T-helper 2 cell (primary cell): ENCODE data around the gene NDUFS1.
"Not testable (repeated sequence)": the region's sequence is repeated elsewhere in the genome, so short reads cannot be mapped to it uniquely, and the experiment has no call there.

Source experiments
- DNase-seq, 5 experiments: peaks; one replicate each; pipeline versions ENCODE4 v3.0.0 to v3.0.0-alpha.2; 2012 to 2022

Gene NDUFS1

DNA sequence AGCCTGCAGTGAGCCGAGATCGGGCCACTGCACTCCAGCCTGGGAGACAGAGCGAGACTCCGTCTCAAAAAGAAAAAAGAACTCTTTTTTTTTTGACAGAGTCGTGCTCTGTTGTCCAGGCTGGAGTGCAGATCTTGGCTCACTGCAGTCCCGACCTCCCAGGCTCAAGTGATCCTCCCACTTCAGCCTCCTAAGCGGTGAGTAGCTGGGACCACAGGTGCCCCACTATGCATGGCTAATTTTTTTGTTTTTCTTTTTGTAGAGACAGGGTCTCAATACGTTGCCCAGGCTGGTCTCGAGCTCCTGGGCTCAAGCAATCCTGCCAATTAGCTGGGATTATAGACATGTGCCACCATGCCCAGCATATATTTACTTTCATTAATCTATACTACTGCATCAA is 60.8 kb downstream of the NDUFS1 start:
- DNase-seq, result no peak

DNA sequence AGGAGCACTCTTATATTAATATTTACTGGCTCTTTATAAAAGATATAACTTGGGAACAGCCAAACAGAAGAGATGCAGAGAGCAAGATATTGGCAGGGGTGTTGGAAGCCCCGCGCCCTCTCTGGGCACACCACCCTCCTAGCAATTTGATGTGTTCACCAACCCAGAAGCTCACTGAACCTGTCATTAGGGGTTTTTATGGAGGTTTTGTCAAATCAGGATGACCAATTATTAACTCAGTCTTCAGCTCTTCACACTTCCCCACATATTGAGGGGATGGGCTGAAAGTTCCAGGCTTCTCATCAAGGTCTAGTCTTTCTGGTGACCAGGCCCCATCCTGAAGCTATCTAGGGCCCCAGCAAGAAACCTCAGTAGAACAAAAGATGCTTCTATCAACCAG is 62.4 kb downstream of the NDUFS1 start:
- no peak for DNase-seq

DNA sequence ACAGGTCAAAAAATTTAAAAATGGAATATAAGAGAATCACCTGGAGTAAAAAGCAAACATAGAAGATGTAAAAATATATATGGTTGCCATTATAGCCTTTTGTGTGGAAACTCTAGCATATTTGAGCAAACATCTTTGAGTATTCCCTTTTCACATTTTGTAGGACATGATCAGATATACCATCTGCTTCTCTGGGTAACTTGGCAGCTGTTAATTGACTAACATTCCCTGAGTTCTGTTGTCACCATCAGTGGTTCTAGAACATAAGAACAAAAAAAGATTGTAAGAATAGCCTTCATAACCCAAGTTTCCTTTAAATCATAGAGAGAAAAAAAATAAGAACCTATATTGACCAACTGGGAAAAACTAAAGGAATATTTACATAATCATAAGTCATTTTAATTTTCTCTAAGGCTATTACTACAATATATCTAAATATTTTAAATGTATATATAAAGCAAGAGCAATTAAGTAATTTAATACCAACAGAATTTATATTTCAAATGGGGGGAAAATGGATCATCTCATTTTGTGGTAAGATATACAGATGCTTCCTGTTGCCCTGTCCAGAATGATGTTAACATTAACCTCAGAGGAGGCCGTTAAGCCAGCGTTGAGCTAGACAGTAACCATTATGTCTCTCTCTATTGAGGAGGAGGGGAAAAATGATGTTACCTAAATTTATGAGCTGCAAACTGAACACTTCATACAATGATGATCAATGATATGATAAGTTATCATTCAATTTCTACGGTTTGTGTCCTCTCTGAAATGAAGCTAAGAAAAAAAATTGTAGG is 63.5 kb downstream of the NDUFS1 start:
- DNase-seq, result no peak

DNA sequence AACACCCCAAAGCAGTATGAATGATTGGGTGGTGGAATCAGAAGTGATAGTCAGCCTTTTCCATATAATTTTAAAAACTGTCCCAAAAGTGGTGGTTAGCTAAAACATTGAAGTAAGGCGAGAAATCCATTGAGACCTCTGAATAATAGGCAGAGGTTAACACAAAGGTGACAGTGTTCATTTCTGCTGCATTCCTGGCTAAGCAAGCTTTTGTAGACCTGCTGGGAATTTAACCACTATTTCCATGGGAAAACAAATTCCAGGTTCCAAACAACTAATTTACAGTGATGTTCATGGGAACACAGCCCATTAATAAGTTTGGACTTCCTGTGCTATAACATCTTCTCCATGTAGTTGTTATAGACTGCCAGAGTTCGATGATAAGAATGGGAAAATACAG is 66.9 kb downstream of the NDUFS1 start:
- no peak for DNase-seq

DNA sequence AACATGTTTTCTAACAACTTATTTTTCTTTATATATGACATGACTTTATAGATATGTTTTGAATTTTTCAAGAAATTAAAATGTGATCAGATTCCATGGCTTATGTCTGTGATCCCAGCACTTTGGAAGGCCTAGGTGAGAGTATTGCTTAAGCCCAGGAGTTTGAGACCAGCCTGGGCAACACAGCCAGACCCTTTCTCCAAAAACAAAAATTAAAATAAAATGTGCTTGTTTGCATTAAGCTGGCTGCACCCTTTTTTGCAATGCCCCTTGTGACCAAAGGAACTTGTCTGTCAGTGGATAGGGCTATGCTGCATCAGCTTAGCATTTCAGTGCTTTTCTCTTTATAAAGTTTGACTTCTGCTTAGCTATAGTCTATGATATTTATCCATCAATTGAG is 71.0 kb downstream of the NDUFS1 start:
- DNase-seq, result no peak

DNA sequence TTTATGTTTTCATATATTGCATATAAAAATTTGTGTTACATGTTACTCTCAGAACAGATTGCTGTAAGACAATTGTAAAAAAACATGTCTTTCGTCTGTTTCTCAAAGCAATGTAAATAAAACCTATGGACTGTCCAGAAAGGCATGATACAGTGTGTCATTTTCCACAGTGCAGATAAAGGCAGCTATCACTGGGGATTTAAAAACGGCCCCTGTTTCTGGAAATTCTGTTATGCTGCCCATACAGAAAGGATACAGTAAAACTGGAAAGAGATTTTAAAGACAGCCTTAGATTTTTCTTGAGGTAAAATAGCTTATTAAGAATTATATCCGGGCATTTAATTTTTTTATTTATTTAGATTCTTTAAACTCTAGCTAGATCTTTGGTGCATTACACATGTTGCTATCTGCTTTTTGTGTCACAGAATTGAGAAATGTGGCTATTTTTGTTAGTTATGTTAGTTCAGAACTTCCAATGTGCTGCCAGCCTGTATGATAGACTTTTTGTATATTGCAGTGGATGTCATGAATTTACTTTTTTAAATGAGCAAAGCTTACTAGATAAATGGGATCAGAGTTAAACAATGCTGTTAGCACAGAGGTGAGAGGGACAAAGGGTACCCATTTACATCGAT is 72.4 kb downstream of the NDUFS1 start:
- DNase-seq, result peak in 1 of 5 experiments; percentile 24

DNA sequence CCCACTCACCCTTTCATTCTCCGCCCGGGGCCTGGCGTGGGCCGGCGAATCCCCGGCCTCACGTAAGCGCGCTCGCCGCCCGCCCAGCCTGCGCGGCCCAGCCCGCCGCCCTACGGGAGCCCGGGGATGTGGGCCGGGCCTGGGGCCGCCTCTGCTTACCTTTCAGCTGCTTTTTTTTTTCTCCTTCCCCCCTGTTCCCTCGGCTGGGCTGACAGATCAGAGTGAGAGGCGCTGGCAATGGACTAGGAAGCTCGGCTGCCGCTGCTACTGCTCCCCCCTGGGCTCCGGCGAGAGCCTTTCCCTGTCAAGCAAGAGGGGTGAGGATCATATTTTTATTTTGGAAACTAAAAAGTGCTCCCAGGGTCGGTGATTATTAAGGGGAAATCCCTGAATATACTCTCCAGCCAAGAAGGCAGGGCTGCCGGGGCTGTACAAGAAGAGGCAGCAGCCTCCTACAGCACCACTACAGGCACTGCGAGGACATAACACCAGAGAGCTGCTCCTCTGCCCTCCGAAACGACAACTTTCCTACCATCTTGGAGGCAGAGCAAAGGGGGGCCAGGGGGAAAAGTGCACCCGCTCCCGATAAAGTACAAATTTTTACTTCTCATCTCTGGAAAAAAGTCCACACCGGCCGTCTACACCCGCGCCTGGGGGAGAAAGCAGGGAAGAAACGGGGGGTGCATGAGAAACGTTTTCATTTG is 73.3 kb downstream of the NDUFS1 start, which contains the start of gene INO80D:
TSS of gene INO80D (minus strand) at position 433 of the 704 bp plus-strand sequence. CDS start 23,158 bp downstream, outside the sequence.
- peak; percentile 55 to 94 (median 73) for DNase-seq

DNA sequence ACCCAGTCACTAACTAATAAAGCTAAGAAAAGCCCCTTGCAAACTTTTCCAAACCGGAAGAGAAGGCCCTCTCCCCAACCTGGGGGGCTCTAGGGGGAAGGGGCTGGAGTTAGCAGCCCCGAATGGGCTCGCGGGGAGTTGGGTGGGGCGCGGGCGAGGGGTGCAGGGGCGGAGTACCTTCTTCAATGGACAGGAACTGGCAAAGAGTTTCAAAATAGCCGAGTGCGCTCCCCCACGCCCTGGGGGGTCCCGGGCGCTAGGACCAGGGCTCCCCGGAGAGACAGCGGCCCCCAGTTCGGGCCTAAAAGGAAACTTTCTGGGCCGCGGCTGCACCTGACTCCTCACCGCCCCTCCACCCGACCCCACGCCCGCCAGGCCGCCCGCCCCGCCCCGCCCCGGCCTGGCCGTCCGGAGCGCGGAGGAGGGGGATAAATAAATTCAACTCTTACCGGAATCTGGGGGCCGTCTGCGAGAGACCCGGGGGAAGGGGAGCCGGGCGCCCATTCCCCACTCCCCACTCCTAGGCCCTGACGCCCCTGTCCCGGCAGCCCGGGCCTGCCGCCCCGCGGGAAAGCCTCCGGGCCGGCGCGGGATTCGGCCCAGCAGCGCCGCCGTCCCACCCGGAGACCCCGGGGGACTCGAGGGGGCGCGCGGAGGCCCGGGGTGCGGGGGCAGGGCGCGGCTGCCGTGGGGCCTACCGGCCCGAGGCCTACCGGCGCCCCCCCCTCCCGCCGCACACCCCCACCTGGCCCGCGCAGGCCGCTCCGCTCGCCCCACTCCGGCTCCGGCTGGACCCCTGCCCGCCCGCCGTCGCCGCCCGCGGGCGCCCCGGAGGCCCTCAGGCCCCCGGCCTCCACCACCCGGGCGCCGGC is 74.1 kb downstream of the NDUFS1 start:
- peak; percentile 27 to 62 (median 39) for DNase-seq

DNA sequence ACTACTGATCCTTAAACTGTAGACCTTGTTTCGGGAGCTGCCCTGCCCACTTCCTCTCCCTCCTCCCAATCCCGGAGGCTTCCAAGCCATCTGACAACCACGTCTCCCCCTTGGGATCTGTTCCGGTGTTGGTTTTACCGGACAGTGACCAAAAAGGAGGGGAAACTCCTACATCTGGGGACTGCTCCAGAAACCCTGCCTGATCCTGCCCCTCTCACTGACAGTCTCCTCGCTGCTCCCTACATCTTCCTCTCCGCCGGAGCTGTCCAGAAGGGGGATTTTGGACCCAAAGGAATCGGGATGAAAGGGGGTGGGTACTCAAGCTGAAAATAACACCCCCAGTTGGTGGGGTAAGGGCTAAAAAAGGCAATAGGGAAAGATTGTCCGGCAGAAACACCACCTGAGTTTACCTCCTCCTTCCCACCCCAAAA is 74.8 kb downstream of the NDUFS1 start:
- DNase-seq, result peak in 1 of 5 experiments; percentile 44

DNA sequence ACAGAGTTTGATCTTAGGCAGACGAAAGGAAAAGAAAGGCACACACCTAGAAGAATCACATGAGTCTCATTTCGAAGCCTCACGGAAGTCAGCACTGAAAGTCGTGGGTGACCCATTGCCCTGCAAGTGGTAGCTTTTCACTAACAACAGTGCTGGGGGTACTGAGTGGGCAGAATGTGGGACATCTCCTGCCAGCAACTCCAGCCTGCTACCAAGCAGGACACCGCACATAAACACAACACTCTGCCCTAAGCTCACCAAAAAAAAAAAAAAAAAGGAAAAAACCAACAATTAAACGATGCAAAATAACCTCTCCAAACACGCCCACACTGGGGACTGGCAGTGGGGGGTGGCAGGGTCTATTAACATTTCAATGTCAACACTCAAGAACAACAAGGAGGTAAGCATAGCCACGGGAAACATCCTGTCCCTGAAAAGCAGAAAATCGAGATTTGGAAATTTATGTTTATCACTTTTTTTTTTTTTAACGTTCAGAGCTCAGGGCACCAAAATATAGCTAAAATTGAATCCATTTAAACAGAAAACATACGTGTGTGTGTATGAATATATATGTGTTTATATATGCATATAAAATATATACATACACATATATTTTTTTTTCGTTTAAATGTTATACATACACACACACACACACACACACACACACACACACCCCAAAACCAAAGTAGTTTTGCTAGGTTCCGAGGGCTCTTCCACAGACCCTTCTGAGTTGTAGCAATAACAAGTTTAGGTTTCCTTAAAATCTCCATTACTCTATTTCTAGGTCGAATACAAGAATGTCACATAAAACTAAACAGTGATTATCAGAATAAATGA is 75.4 kb downstream of the NDUFS1 start:
- peak in 2 of 5 experiments; percentile 2 to 66 for DNase-seq

DNA sequence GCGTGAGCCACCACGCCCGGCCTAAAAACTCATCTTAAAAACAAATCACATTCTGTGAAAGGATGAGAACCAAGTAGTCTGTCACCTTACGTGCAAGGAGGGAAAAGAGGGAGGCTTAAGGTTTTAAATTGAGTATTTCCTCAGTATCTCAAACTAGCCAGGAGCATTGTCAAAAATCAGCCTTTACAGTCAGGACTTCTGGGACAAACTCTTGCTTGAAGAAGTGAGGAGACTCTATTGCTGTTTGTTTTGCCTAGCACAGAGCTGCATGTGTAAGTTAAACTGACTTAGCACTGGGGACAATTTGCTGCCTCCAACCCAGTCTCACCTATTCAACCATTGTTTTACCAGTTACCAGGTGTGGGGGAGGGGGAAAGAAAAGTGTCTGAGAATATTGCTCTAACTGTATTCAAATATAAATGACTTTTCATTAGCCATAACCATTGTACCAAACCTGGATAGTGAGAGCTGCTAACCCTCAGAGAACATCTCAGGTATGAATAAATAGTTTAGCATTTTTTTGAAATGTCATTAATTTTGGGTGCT is 76.9 kb downstream of the NDUFS1 start:
- no peak for DNase-seq

DNA sequence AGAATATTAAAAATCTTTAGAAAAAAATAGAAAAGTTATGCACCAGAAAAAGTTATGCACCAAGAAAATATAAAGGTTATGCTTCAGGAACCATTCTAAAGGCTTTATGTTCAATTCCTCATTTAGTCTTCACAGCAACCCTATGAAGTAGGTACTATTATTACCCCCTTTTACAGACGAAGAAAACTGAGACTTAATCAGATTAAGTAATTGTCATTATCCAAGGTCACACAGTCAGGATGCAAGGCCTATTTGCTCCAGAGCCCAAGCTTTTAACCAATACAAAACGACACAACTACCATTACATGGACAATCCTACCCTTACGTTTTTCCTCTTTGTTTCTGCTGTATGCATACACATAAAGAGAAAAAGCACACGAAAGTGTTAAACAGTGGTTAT is 78.3 kb downstream of the NDUFS1 start:
- DNase-seq, result no peak

DNA sequence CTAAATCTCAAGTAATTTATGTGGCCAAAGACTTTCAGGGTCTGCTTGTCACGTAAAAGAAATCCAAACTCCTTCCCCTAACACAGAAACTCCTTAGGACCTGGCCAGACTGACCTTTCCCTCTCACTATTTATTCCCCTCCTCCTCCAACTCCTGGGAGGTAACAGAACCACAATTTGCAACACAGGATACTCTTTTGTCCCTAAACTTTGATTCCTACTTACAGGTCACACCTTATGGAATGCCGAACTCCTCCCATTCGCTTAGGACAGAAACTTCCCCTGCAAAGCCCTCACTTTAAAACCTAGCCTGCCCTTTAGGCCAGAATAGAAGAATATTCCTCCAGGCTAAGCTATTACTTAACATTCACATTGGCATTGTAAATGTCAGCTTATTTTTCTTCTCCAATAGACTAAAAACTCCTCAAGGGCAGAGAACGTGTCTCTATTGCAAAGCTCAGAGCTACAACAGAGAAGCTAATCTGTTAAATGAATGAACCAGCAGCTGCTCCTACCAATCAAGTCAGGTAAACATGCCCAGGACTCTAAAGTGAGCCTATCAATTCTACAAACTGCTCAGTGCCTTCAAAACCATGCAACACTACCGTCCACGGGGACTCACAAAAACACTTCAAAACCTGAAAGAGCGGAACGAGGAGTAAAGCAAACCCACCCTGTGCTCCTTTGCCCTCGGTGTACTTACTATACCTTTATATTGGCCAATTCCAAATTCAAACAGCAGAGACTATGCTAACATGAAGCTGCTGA is 79.4 kb downstream of the NDUFS1 start:
- no peak for DNase-seq

DNA sequence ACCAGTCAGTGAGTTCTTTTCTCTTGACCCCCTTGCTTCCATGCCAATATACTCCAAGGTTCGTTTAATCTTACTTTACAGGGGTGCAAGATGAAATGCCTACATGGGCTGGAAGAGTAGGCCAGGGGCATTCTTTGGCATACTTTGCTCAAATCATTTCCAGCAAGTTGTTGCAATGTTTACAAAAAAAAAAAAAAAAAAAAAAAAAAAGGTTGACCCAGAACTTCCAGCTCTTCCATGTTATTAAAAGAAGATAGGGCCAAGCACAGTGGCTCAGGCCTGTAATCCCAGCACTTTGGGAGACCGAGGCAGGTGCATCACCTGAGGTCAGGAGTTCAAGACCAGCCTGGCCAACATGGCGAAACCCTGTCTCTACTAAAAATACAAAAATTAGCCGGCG is 81.4 kb downstream of the NDUFS1 start:
- DNase-seq, result not testable (repeated sequence)

DNA sequence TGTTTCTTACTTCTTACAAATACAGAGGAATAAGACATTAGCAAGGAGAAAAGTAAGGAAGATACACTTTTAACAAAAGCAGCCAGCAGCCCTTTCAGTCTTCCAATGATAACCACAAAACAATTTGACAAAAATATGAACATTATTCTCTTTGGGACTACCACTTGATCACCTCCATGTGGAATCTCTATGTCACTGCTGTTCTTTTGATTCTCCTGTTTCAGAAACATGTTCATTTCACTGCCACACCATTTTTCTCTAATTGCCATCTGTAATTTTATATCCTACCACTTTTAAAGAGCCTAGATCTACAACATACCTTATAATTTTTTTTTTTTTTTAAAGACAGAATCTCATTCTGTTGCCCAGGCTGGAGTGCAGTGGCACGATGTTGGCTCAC is 84.1 kb downstream of the NDUFS1 start:
- no peak for DNase-seq

DNA sequence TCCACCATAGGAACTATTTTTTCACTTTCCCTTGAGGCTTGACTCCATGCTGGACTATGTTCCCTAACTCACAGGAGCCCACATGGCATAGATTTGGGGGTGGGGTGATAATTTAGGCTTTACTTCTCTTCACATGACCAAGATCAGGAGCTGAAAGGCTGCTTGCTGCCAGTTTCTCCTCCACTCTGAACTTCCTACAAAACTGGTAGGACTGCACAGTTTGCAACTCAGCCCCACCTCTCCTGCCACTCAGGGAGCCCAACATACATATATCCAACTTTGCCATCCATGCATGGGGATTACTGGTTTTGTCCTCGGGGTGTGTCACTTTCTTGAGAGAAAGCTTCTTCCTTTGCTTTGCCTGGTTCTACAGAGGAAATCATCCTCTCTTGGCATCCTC is 87.4 kb downstream of the NDUFS1 start:
- no peak for DNase-seq

DNA sequence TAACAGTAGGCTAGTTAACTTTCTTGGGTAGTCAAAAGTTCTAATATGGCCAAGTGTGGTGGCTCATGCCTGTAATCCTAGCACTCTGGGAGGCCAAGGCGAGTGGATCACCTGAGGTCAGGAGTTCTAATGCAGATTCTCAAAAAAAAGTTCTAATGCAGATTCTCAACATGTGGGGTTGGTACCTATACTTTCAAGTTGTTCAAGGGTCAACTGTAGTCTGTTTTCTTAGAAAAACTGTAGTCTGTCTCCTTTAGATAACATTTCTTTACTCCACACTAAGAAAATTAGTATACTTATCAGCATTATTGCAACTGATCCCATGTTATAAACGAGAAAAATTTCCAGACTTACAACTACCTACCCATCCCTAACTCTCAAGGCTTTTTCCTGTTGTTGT is 89.8 kb downstream of the NDUFS1 start:
- no peak for DNase-seq

DNA sequence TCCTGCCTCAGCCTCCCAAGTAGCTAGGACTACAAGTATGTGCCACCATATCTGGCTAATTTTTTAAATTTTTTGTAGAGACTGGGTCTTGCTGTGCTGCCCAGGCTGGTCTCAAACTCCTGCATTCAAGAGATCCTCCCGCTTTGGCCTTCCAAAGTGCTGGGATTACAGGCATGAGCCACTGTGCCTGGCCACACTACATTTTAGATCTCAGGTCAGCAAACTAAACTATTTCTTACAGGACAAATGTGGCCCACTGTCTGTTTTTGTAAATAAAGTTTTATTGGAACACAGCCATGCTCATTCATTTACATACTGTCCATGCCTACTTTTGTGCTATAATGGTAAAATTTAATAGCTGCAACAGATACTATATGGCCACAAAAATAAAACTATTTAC is 91.0 kb downstream of the NDUFS1 start:
- no peak for DNase-seq
